Osteocyte (in vitro differentiated cells): ENCODE results near the gene NXPH3. TPM values are rescaled to one million over a fixed set of nuclear protein-coding genes. Genes with fewer than 3 reads are reported as not detected.

Source experiments
- DNase-seq: peaks from one replicate; pipeline ENCODE4 v3.0.0; 2021; ENCODE audit warnings: mixed read lengths; ENCODE audit not compliant: unreplicated experiment; ENCODE audit errors: extremely low spot score
- H3K27ac Mint-ChIP-seq: one replicate; pipeline ENCODE4 v1.8.0; 2021; ENCODE audit warnings: mild to moderate bottlenecking, mixed read lengths; ENCODE audit not compliant: unreplicated experiment
- H3K27me3 Mint-ChIP-seq: one replicate; pipeline ENCODE4 v1.8.0; 2021; ENCODE audit warnings: mixed read lengths; ENCODE audit not compliant: unreplicated experiment
- H3K36me3 Mint-ChIP-seq: one replicate; pipeline ENCODE4 v1.8.0; 2021; ENCODE audit warnings: mixed read lengths; ENCODE audit not compliant: unreplicated experiment
- H3K4me1 Mint-ChIP-seq: one replicate; pipeline ENCODE4 v1.8.0; 2021; ENCODE audit warnings: mixed read lengths; ENCODE audit not compliant: unreplicated experiment
- H3K4me3 Mint-ChIP-seq: one replicate; pipeline ENCODE4 v1.8.0; 2021; ENCODE audit warnings: mild to moderate bottlenecking, moderate library complexity, mixed read lengths; ENCODE audit not compliant: unreplicated experiment
- H3K9me3 Mint-ChIP-seq: one replicate; pipeline ENCODE4 v1.8.0; 2021; ENCODE audit warnings: mixed read lengths; ENCODE audit not compliant: unreplicated experiment
- CTCF ChIP-seq: fragments of 200-600 bp; sonication (generic); IDR thresholded peaks from 2 replicates; pipeline ENCODE4 v1.5.0; 2021; ENCODE audit warnings: antibody characterized with exemption, mild to moderate bottlenecking, moderate library complexity
- long read RNA-seq: library from polyadenylated mRNA; unstranded; transcript quantifications from one replicate; pipeline ENCODE4 v2.0.0, GENCODE V29; 2021
- total RNA-seq: library from RNA; stranded (reverse); gene quantifications from 2 replicates; pipeline ENCODE4 v1.2.1, GENCODE V29; 2021

NXPH3 gene
- 1.3 and 1.6 TPM in 2 replicates for total RNA-seq
- long read RNA-seq = 0 reads

- no peak within 1 kb of the TSS for H3K27ac Mint-ChIP-seq
- H3K36me3 Mint-ChIP-seq = no peaks in the 10 kb centered on the region
- H3K9me3 Mint-ChIP-seq = no peaks in the 10 kb centered on the region
- peak within 1 kb of the TSS; percentile 82 for H3K4me3 Mint-ChIP-seq
- DNase-seq = peak; percentile 91
- TF ChIP-seq CTCF = peak; percentile 66
- H3K4me1 Mint-ChIP-seq = peaks cover 8% of the 10 kb centered on the region
- peaks cover 32% of the 10 kb centered on the region for H3K27me3 Mint-ChIP-seq
Measured at GRCh38 chr17:49575679-49576087, at the start of gene NXPH3. NXPH3 (plus strand) TSS chr17:49575871; CDS start chr17:49576220, 349 bp downstream.

- Mint-ChIP-seq H3K4me1 (no peaks in the 10 kb centered on the region), H3K4me3 (no peak overlapping the region), H3K36me3 (no peaks in the 10 kb centered on the region), H3K9me3 (no peaks in the 10 kb centered on the region), H3K27me3 (peaks cover 49% of the 10 kb centered on the region), H3K27ac (no peak overlapping the region)
- TF ChIP-seq CTCF = no peak
- DNase-seq = no peak
Measured at GRCh38 chr17:49527927-49528651, 47.6 kb upstream of the NXPH3 start.

GRCh38 chr17:49528966-49529365 is 46.7 kb upstream of the NXPH3 start:
- no peak for TF ChIP-seq CTCF
- H3K36me3 Mint-ChIP-seq = no peaks in the 10 kb centered on the region
- H3K4me1 Mint-ChIP-seq = no peaks in the 10 kb centered on the region
- H3K27me3 Mint-ChIP-seq = peaks cover 48% of the 10 kb centered on the region
- no peak overlapping the region for H3K27ac Mint-ChIP-seq
- DNase-seq = no peak
- H3K4me3 Mint-ChIP-seq = no peak overlapping the region
- no peaks in the 10 kb centered on the region for H3K9me3 Mint-ChIP-seq

GRCh38 chr17:49530118-49530517 is 45.6 kb upstream of the NXPH3 start:
- Mint-ChIP-seq H3K27me3 (peaks cover 50% of the 10 kb centered on the region), H3K27ac (no peak overlapping the region), H3K4me3 (no peak overlapping the region), H3K4me1 (no peaks in the 10 kb centered on the region), H3K36me3 (no peaks in the 10 kb centered on the region), H3K9me3 (no peaks in the 10 kb centered on the region)
- TF ChIP-seq CTCF = no peak
- no peak for DNase-seq

GRCh38 chr17:49543860-49544259 is 31.8 kb upstream of the NXPH3 start:
- Mint-ChIP-seq H3K4me1 (peaks cover 12% of the 10 kb centered on the region), H3K36me3 (no peaks in the 10 kb centered on the region), H3K9me3 (peaks cover 8% of the 10 kb centered on the region), H3K27ac (no peak overlapping the region), H3K4me3 (no peak overlapping the region), H3K27me3 (peaks cover 35% of the 10 kb centered on the region)
- TF ChIP-seq CTCF = no peak
- DNase-seq = no peak
